Peyer's patch (tissue), 4 donors: ENCODE measurements around the gene CDNF. TPM values are rescaled to one million over a fixed set of nuclear protein-coding genes. Genes with fewer than 3 reads are reported as not detected.

Source experiments
- DNase-seq, 3 donors: peaks; one replicate each; pipeline ENCODE4 v3.0.0-alpha.2; 2017 to 2019
- H3K27ac ChIP-seq, 4 donors: fragments of 200-600 bp; sonication (generic); one replicate each; pipeline ENCODE4 v1.5.1; 2016 to 2019
- H3K27me3 ChIP-seq, 2 donors: fragments of 200-600 bp; sonication (generic); one replicate each; pipeline ENCODE4 v1.5.1; 2019
- H3K36me3 ChIP-seq, 3 donors: fragments of 200-600 bp; sonication (generic); one replicate each; pipeline ENCODE4 v1.5.1; 2016 to 2019
- H3K4me1 ChIP-seq, 4 donors: fragments of 200-600 bp; sonication (generic); one replicate each; pipeline ENCODE4 v1.5.1; 2016 to 2019
- H3K4me3 ChIP-seq, 4 donors: fragments of 200-600 bp; sonication (generic); 1 replicate in 3 of 4; 2 replicates in 1 of 4; pipeline ENCODE4 v1.5.1; 2016 to 2019; ENCODE audit warnings: mild to moderate bottlenecking in 1 of 4
- H3K9me3 ChIP-seq, 4 donors: fragments of 200-600 bp; sonication (generic); one replicate each; pipeline ENCODE4 v1.5.1; 2016 to 2019; ENCODE audit warnings: mild to moderate bottlenecking in 1 of 4
- CTCF ChIP-seq, 6 experiments: fragments of 450-650 bp in 4 of 6; fragments of 200-600 bp in 2 of 6; sonication (generic) in 1 of 6; IDR thresholded peaks; one replicate each; pipeline ENCODE4 v1.5.1; 2017 to 2019; ENCODE audit warnings: antibody characterized with exemption in 6 of 6, mild to moderate bottlenecking in 3 of 6, moderate library complexity in 1 of 6
- POLR2A ChIP-seq, 2 donors: fragments of 450-650 bp; IDR thresholded peaks; one replicate each; pipeline ENCODE4 v1.5.1; 2017; ENCODE audit warnings: antibody characterized with exemption in 2 of 2, mild to moderate bottlenecking in 2 of 2, moderate library complexity in 2 of 2
- total RNA-seq, 4 donors: library from RNA; depleted of rRNA; stranded (reverse); fragments of >200 nt; gene quantifications; one replicate each; pipeline ENCODE4 v1.1.0, GENCODE V29; 2016

The CDNF gene
- total RNA-seq, 4 donors from 2014 or later, result 3.1 to 6.7 (median 4.0) TPM; not detected in 1

- Histone ChIP-seq H3K27ac (no peak overlapping the region), H3K27me3 (no peaks in the 10 kb centered on the region), H3K4me1 (peaks cover 0 to 9% (median 0%) of the 10 kb centered on the region in 4 donors), H3K36me3 (no peaks in the 10 kb centered on the region), H3K9me3 (peaks cover 0 to 4% (median 0%) of the 10 kb centered on the region in 4 donors), H3K4me3 (no peak overlapping the region)
- TF ChIP-seq CTCF (IDR thresholded peaks at IDR 0.05) (no peak), POLR2A (IDR thresholded peaks at IDR 0.05) (no peak)
- DNase-seq, result peak in 2 of 3 donors; percentile 69 to 82
Observed at GRCh38 chr10:14782691-14783363, 55.0 kb downstream of the CDNF start.

GRCh38 chr10:14781763-14782162, 56.1 kb downstream of the CDNF start:
- no peak for DNase-seq
- Histone ChIP-seq H3K9me3 (peaks cover 0 to 4% (median 0%) of the 10 kb centered on the region in 4 donors), H3K4me3 (no peak overlapping the region), H3K4me1 (peaks cover 0 to 9% (median 0%) of the 10 kb centered on the region in 4 donors), H3K36me3 (no peaks in the 10 kb centered on the region), H3K27me3 (no peaks in the 10 kb centered on the region), H3K27ac (no peak overlapping the region)
- no peak for TF ChIP-seq POLR2A (IDR thresholded peaks at IDR 0.05)
- no peak for TF ChIP-seq CTCF (IDR thresholded peaks at IDR 0.05)

- no peak overlapping the region for H3K4me3 ChIP-seq
- no peaks in the 10 kb centered on the region for H3K27me3 ChIP-seq
- H3K9me3 ChIP-seq, result no peaks in the 10 kb centered on the region
- H3K36me3 ChIP-seq, result no peaks in the 10 kb centered on the region
- H3K4me1 ChIP-seq, result peaks cover 0 to 9% (median 0%) of the 10 kb centered on the region in 4 donors
- H3K27ac ChIP-seq, result peak overlapping the region in 1 of 4 donors; percentile 39
- TF ChIP-seq POLR2A (IDR thresholded peaks at IDR 0.05) (no peak), CTCF (IDR thresholded peaks at IDR 0.05) (no peak)
- no peak for DNase-seq
Observed at GRCh38 chr10:14779001-14779651, 58.7 kb downstream of the CDNF start.

- H3K27me3 ChIP-seq, result no peaks in the 10 kb centered on the region
- H3K4me1 ChIP-seq, result peaks cover 0 to 9% (median 0%) of the 10 kb centered on the region in 4 donors
- no peaks in the 10 kb centered on the region for H3K36me3 ChIP-seq
- no peak for TF ChIP-seq CTCF (IDR thresholded peaks at IDR 0.05)
- no peak for TF ChIP-seq POLR2A (IDR thresholded peaks at IDR 0.05)
- H3K27ac ChIP-seq, result no peak overlapping the region
- H3K9me3 ChIP-seq, result no peaks in the 10 kb centered on the region
- H3K4me3 ChIP-seq, result no peak overlapping the region
- no peak for DNase-seq
Observed at GRCh38 chr10:14776546-14776945, 61.3 kb downstream of the CDNF start.

- Histone ChIP-seq H3K9me3 (no peaks in the 10 kb centered on the region), H3K27ac (no peak overlapping the region), H3K27me3 (no peaks in the 10 kb centered on the region), H3K4me1 (peaks cover 0 to 9% (median 0%) of the 10 kb centered on the region in 4 donors), H3K4me3 (no peak overlapping the region), H3K36me3 (no peaks in the 10 kb centered on the region)
- TF ChIP-seq CTCF (IDR thresholded peaks at IDR 0.05), result no peak
- no peak for DNase-seq
Observed at GRCh38 chr10:14775656-14776055, 62.2 kb downstream of the CDNF start.
